Left lung (tissue), 10 donors: ENCODE results near the gene PPIL1. TPM values are rescaled to one million over a fixed set of nuclear protein-coding genes. Genes with fewer than 3 reads are reported as not detected.

ENCODE experiments used
- ATAC-seq: fragments of 200-7000 bp; cut with Tn5 transposase; one replicate; pipeline ENCODE4 v1.9.1; 2020; ENCODE audit warnings: moderate library complexity
- DNase-seq, 4 donors: peaks; one replicate each; pipeline ENCODE4 v3.0.0-alpha.2; 2013 to 2020
- H3K27ac ChIP-seq, 2 donors: fragments of 200-600 bp; sonication (generic) in 1 of 2; one replicate each; pipeline versions ENCODE4 v1.5.0 to v1.8.0; 2020 to 2021
- H3K27me3 ChIP-seq, 2 donors: fragments of 200-600 bp; sonication (generic) in 1 of 2; one replicate each; pipeline versions ENCODE4 v1.5.0 to v1.8.0; 2020 to 2021
- H3K36me3 ChIP-seq, 2 donors: fragments of 200-600 bp; sonication (generic) in 1 of 2; one replicate each; pipeline versions ENCODE4 v1.5.0 to v1.8.0; 2020 to 2021
- H3K4me1 ChIP-seq, 2 donors: fragments of 200-600 bp; one replicate each; pipeline ENCODE4 v1.8.0; 2021
- H3K4me3 ChIP-seq, 2 donors: fragments of 200-600 bp; sonication (generic) in 1 of 2; one replicate each; pipeline versions ENCODE4 v1.5.0 to v1.8.0; 2020 to 2021; ENCODE audit warnings: mild to moderate bottlenecking in 1 of 2
- H3K9me3 ChIP-seq, 2 donors: fragments of 200-600 bp; sonication (generic) in 1 of 2; one replicate each; pipeline versions ENCODE4 v1.5.0 to v1.8.0; 2020 to 2021
- CTCF ChIP-seq, 2 donors: fragments of 200-600 bp; sonication (generic) in 1 of 2; IDR thresholded peaks; one replicate each; pipeline versions ENCODE4 v1.5.0 to v1.8.0; 2021; ENCODE audit warnings: antibody characterized with exemption in 2 of 2
- intact Hi-C, 2 donors: fragments of 100-400 bp; cut with DNase I; formaldehyde crosslinking; loops; one replicate each; pipeline versions ENCODE4 v1.11.2 to v1.14.2; 2022
- polyA plus RNA-seq, 6 donors: library from polyadenylated mRNA; unstranded; fragments of 120-200 nt; gene quantifications; one replicate each; pipeline ENCODE4 v1.2.1, GENCODE V29; 2013; ENCODE audit not compliant: insufficient read length in 6 of 6
- total RNA-seq, 2 donors: library from RNA; stranded (reverse); fragmentation: NEBNext Ultra II Directional; extraction: Animal tissue kit (Norgen Biotek cat#: 25700); gene quantifications; one replicate each; pipeline ENCODE4 v1.2.1, GENCODE V29; 2021
- donor health status: DM: no; HTN: yes; CAD: no.
- donor health status: DM: no; HTN: no; CAD: no.

The PPIL1 gene
- total and polyA plus RNA-seq, 8 donors, result 19.6 to 45.3 (median 34.5) TPM

- intact Hi-C loops, result no loop called here
- no peak overlapping the region for H3K4me3 ChIP-seq
- no peak for TF ChIP-seq CTCF (IDR thresholded peaks at IDR 0.05)
- no peaks in the 10 kb centered on the region for H3K9me3 ChIP-seq
- ATAC-seq, result no peak
- no peak for DNase-seq
- no peaks in the 10 kb centered on the region for H3K4me1 ChIP-seq
- peaks cover 0 to 31% of the 10 kb centered on the region in 2 donors for H3K36me3 ChIP-seq
- no peaks in the 10 kb centered on the region for H3K27me3 ChIP-seq
- H3K27ac ChIP-seq, result no peak overlapping the region
Measured at GRCh38 chr6:36862848-36863382, 11.7 kb downstream of the PPIL1 start.

DNA sequence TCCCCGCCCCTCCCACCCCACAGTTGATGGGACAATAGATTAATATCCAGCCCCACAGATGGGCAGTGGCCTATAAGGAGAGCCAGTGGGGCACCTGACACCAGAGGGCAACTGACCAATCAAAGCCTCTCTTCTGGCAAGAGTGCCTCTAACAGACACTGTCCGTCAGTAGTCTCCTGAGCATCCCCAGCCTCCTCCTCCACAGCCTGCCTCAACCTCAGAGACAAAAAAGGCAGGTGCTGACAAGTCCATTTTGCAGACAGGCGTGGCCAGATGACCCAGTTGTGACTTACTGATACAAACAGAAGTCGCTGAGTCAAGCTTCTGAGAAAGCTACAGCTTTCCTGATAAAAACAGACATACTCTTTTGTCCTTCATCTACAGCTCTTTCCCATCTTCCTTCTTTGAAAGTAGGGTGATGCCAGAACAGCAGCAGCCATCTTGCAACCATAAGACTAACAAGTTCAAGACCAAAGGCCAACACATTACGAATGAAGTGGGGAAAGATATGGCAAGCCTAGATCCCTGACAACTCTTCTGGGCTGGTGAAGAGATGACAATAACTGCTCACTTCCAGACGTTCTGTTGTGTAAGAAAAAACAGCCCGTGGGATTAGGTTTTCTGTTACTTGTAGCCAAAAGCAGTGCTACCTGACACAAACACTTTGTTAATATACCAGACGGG lies 12.3 kb downstream of the PPIL1 start:
- H3K27ac ChIP-seq, result no peak overlapping the region
- no peak for TF ChIP-seq CTCF (IDR thresholded peaks at IDR 0.05)
- H3K4me1 ChIP-seq, result no peaks in the 10 kb centered on the region
- H3K36me3 ChIP-seq, result peaks cover 0 to 25% of the 10 kb centered on the region in 2 donors
- DNase-seq (no peak), ATAC-seq (no peak)
- intact Hi-C loops, result no loop called here
- H3K27me3 ChIP-seq, result no peaks in the 10 kb centered on the region
- H3K9me3 ChIP-seq, result no peaks in the 10 kb centered on the region
- H3K4me3 ChIP-seq, result no peak overlapping the region

- no peak for TF ChIP-seq CTCF (IDR thresholded peaks at IDR 0.05)
- intact Hi-C loops, result no loop called here
Measured at GRCh38 chr6:36860126-36860525, 14.5 kb downstream of the PPIL1 start.

DNA sequence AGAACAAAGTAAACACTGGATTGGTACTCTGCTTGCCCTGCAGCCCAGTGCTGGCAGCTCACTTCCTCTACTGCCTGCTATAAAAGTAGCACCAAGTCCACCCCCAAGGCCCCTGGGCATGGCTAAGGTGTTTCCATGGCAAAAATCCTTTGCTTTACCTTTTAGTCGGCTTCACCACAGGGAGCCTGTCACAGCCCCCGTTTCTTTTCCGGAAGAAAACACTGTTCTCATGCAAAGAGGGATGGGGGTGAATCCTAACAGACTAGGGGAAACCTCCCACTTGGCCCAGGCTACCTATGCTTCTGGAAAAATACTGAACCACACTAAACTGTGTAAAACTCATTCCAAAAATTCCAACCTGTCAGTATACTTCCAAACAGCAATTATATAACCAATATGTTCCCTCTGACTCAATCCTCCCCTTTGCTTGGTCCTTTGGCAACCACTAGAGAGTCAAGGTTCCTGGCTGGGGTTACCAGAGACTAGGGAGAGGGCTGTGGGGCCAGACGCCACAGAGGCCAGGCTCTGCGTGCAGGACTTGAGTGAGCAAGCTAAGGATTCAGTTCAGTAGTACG lies 16.1 kb downstream of the PPIL1 start:
- intact Hi-C loops, result no loop called here
- peaks cover 0 to 36% of the 10 kb centered on the region in 2 donors for H3K36me3 ChIP-seq
- no peaks in the 10 kb centered on the region for H3K27me3 ChIP-seq
- no peak for DNase-seq
- TF ChIP-seq CTCF (IDR thresholded peaks at IDR 0.05), result no peak
- H3K27ac ChIP-seq, result no peak overlapping the region
- no peak overlapping the region for H3K4me3 ChIP-seq
- H3K4me1 ChIP-seq, result peaks cover 3 to 4% of the 10 kb centered on the region in 2 donors
- ATAC-seq, result peak; percentile 42
- H3K9me3 ChIP-seq, result no peaks in the 10 kb centered on the region

More at GRCh38 chr6:36860126-36860525, 14.5 kb downstream of the PPIL1 start:
- Histone ChIP-seq H3K36me3 (peaks cover 0 to 35% of the 10 kb centered on the region in 2 donors), H3K4me3 (no peak overlapping the region), H3K27me3 (no peaks in the 10 kb centered on the region), H3K9me3 (no peaks in the 10 kb centered on the region), H3K4me1 (no peaks in the 10 kb centered on the region), H3K27ac (no peak overlapping the region)
- DNase-seq, result no peak
- ATAC-seq, result no peak

- H3K9me3 ChIP-seq, result no peaks in the 10 kb centered on the region
- no peak for TF ChIP-seq CTCF (IDR thresholded peaks at IDR 0.05)
- intact Hi-C loops, result no loop called here
- peaks cover 0 to 26% of the 10 kb centered on the region in 2 donors for H3K36me3 ChIP-seq
- H3K4me3 ChIP-seq, result no peak overlapping the region
- no peaks in the 10 kb centered on the region for H3K27me3 ChIP-seq
- peaks cover 7 to 13% of the 10 kb centered on the region in 2 donors for H3K4me1 ChIP-seq
- ATAC-seq, result no peak
- no peak overlapping the region for H3K27ac ChIP-seq
- DNase-seq, result no peak
Measured at GRCh38 chr6:36857325-36857724, 17.3 kb downstream of the PPIL1 start.
